GM12878 (cell line): ENCODE measurements around the gene NDUFAB1. TPM values are rescaled to one million over a fixed set of nuclear protein-coding genes. Genes with fewer than 3 reads are reported as not detected.
A peak's percentile ranks its signal among the peaks of the same experiment; 100 is the strongest.

Source experiments
- CBFB ChIP-seq: IDR thresholded peaks from 2 replicates; pipeline ENCODE4 v1.6.1; 2016; ENCODE audit warnings: antibody characterized with exemption, low read depth
- CBX5 ChIP-seq: sonication (generic); IDR thresholded peaks from 2 replicates; pipeline ENCODE4 v1.6.1; 2016; ENCODE audit warnings: low read depth, moderate library complexity, mild to moderate bottlenecking, inconsistent platforms
- CHD1 ChIP-seq: IDR thresholded peaks from 2 replicates; pipeline ENCODE4 v1.6.1; 2012; ENCODE audit warnings: low read depth, low read length, improper control_type of control experiment
- CREM ChIP-seq: IDR thresholded peaks from 2 replicates; pipeline ENCODE4 v1.6.1; 2014; ENCODE audit warnings: antibody characterized with exemption, low read depth
- E2F4 ChIP-seq: IDR thresholded peaks from 2 replicates; pipeline ENCODE4 v1.6.1; 2012; ENCODE audit warnings: low read depth, low read length, improper control_type of control experiment
- EED ChIP-seq: sonication (generic); IDR thresholded peaks from 2 replicates; pipeline ENCODE4 v1.6.1; 2016; ENCODE audit warnings: antibody characterized with exemption, low read depth
- EGR1 ChIP-seq, 2 experiments: IDR thresholded peaks; 1 replicate in 1 of 2; 2 replicates in 1 of 2; pipeline ENCODE4 v1.6.1; 2011 to 2012; ENCODE audit warnings: low read depth in 2 of 2, low read length in 2 of 2, borderline replicate concordance in 1 of 2, mild to moderate bottlenecking in 1 of 2, moderate library complexity in 1 of 2
- FOS ChIP-seq: IDR thresholded peaks from 3 replicates; pipeline ENCODE4 v1.6.1; 2011; ENCODE audit warnings: borderline replicate concordance; ENCODE audit not compliant: insufficient read length; ENCODE audit errors: extremely low read depth
- GABPA ChIP-seq: IDR thresholded peaks from 2 replicates; pipeline ENCODE4 v1.6.1; 2014; ENCODE audit warnings: antibody characterized with exemption, low read depth, mild to moderate bottlenecking, inconsistent platforms
- KAT2A ChIP-seq: conservative IDR thresholded peaks from 2 replicates; pipeline ENCODE4 v1.6.1; 2011; ENCODE audit warnings: low read depth, low read length; ENCODE audit not compliant: control insufficient read depth
- LARP7 ChIP-seq: fragments of 450-650 bp; IDR thresholded peaks from 2 replicates; pipeline ENCODE4 v1.6.1; 2017; ENCODE audit warnings: mild to moderate bottlenecking
- MAX ChIP-seq: IDR thresholded peaks from 2 replicates; pipeline ENCODE4 v1.6.1; 2012; ENCODE audit warnings: low read depth, low read length, improper control_type of control experiment
- MTA3 ChIP-seq: IDR thresholded peaks from 2 replicates; pipeline ENCODE4 v1.6.1; 2012; ENCODE audit warnings: low read length, inconsistent platforms, borderline replicate concordance
- MXI1 ChIP-seq: fragments of 150-350 bp; IDR thresholded peaks from 2 replicates; pipeline ENCODE4 v1.6.1; 2011; ENCODE audit warnings: low read depth, mild to moderate bottlenecking, inconsistent platforms, low read length, improper control_type of control experiment
- NBN ChIP-seq: fragments of 450-650 bp; IDR thresholded peaks from 2 replicates; pipeline ENCODE4 v1.6.1; 2016
- NFXL1 ChIP-seq: fragments of 450-650 bp; IDR thresholded peaks from 2 replicates; pipeline ENCODE4 v1.6.1; 2017; ENCODE audit warnings: antibody characterized with exemption, mild to moderate bottlenecking, borderline replicate concordance
- NR2C2 ChIP-seq: IDR thresholded peaks from 2 replicates; pipeline ENCODE4 v1.6.1; 2011; ENCODE audit warnings: borderline replicate concordance, low read depth; ENCODE audit not compliant: control insufficient read depth, insufficient read length
- NR2F1 ChIP-seq: fragments of 450-650 bp; conservative IDR thresholded peaks from 2 replicates; pipeline ENCODE4 v1.6.1; 2017; ENCODE audit warnings: mild to moderate bottlenecking
- POLR2AphosphoS2 ChIP-seq: IDR thresholded peaks from 2 replicates; pipeline ENCODE4 v1.6.1; 2011; ENCODE audit warnings: low read depth, mild to moderate bottlenecking, low read length, improper control_type of control experiment, moderate library complexity
- SKIL ChIP-seq: fragments of 450-650 bp; IDR thresholded peaks from 2 replicates; pipeline ENCODE4 v1.6.1; 2017; ENCODE audit warnings: mild to moderate bottlenecking, low read depth, inconsistent platforms; ENCODE audit not compliant: poor library complexity, severe bottlenecking
- USF1 ChIP-seq: IDR thresholded peaks from 2 replicates; pipeline ENCODE4 v1.6.1; 2011; ENCODE audit warnings: borderline replicate concordance, low read depth, mild to moderate bottlenecking, moderate library complexity, mixed read lengths, low read length; ENCODE audit not compliant: insufficient read depth; ENCODE audit errors: extremely low read length
- ZBTB4 ChIP-seq: fragments of 450-650 bp; formaldehyde crosslinking; IDR thresholded peaks from 2 replicates; pipeline ENCODE4 v1.4.0; 2022; ENCODE audit warnings: mild to moderate bottlenecking, moderate library complexity
- polyA plus RNA-seq, 11 experiments: library from polyadenylated mRNA; depleted of rRNA in 4 of 11; unstranded in 6 of 11; stranded (reverse) in 5 of 11; fragments of >200 nt; fragmentation: Nextera tagmentation in 4 of 11; fragmentation: Illumina TruSeq in 1 of 11; extraction: Ambion mirVana in 4 of 11; extraction: Trizol in 1 of 11; gene quantifications; 1 replicate in 1 of 11; 2 replicates in 10 of 11; pipeline versions ENCODE4 v1.2.1 to v1.2.3, GENCODE V29; 2011 to 2016; ENCODE audit warnings: inconsistent platforms in 2 of 11, missing spikeins in 2 of 11, low read depth in 1 of 11
- total RNA-seq, 4 experiments: library from RNA; depleted of rRNA in 3 of 4; stranded (reverse); fragments of >200 nt in 3 of 4; fragmentation: Illumina TruSeq in 1 of 4; extraction: Trizol in 1 of 4; gene quantifications; 2 replicates each; pipeline versions ENCODE4 v1.2.1 to v1.2.3, GENCODE V29; 2013 to 2021

The NDUFAB1 gene
- total and polyA plus RNA-seq, 10 of the 15 experiments (the other 5 are each of a cell fraction or from before 2014, with no cell fraction given), result 79.9 to 584 (median 231) TPM

- TF ChIP-seq ZBTB4, result no peak
- TF ChIP-seq NR2C2, result peak; percentile 99
- TF ChIP-seq MTA3, result no peak
- 0 out of 2 replicates have a peak, but pooled peaks have one; percentile 62 for TF ChIP-seq CHD1
- peak; percentile 91 for TF ChIP-seq MXI1
- peak; percentile 87 for TF ChIP-seq CREM
- peak; percentile 84 for TF ChIP-seq E2F4
- TF ChIP-seq CBFB, result peak; percentile 60; the same call in 1 of the 2 replicates
- TF ChIP-seq SKIL, result no peak
- no peak for TF ChIP-seq FOS
- no peak for TF ChIP-seq CBX5
- TF ChIP-seq KAT2A, result no peak
- peak; percentile 53; the same call in 1 of the 2 replicates for TF ChIP-seq LARP7
- TF ChIP-seq NR2F1, result peak; percentile 58; the same call in 1 of the 2 replicates
- no peak for TF ChIP-seq NFXL1
- TF ChIP-seq EED, result peak; percentile 40; the same call in 1 of the 2 replicates
- peak in 1 of 2 experiments; percentile 39; a peak in 1 of 3 replicates for TF ChIP-seq EGR1 (IDR thresholded peaks at IDR 0.05; ENCODE audit: borderline replicate concordance in 1 of 2, low read depth in 2 of 2, low read length in 2 of 2)
- 0 out of 2 replicates have a peak, but pooled peaks have one; percentile 48 for TF ChIP-seq NBN
- peak; percentile 82 for TF ChIP-seq USF1
- TF ChIP-seq GABPA, result peak; percentile 92
- TF ChIP-seq MAX, result peak; percentile 92
- peak; percentile 99 for TF ChIP-seq POLR2AphosphoS2
These were observed 45.0 kb upstream of the NDUFAB1 start, which contains the start of the genes DCTN5 and PALB2 (continued) for GRCh38 chr16:23640931-23641765.
